ENCODE measurements around the gene CAPN6. TPM values are rescaled to one million over a fixed set of nuclear protein-coding genes. Genes with fewer than 3 reads are reported as not detected.

CAPN6 gene
- total RNA-seq, 1 experiment from 2014 or later = 0.10 TPM

DNA sequence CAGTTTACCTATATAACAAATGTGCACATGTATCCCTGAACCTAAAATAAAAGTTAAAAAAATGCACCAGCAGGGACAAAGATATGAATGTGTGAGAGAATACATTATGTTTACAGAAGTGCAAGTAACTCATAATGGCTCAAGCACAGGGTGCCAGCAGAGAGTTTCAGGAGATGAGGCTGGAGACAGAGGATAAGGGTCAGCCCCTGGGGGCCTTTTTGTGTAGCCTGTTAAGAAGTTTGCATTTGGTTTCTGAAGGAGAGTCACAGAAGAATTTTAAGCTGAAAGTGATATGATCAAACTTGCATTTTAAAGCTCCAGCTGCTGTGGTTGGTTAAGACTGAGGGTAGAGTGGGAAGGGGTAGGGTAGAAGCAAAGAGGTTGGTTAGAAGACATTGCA is 48.6 kb upstream of the CAPN6 start (continued):
- TF ChIP-seq SP1 (IDR thresholded peaks at IDR 0.05; ENCODE audit: low read depth) (no peak), TCF7L2 (IDR thresholded peaks at IDR 0.05; ENCODE audit: borderline replicate concordance, extremely low read depth, insufficient read depth, insufficient read length) (no peak), ELF1 (IDR thresholded peaks at IDR 0.05; ENCODE audit: borderline replicate concordance, low read depth) (no peak), RAD21 (IDR thresholded peaks at IDR 0.05; ENCODE audit: low read depth) (no peak), FOSL1 (IDR thresholded peaks at IDR 0.05; ENCODE audit: low read depth) (no peak), JUND (IDR thresholded peaks at IDR 0.05) (no peak)
- TF ChIP-seq, protein P1, sequence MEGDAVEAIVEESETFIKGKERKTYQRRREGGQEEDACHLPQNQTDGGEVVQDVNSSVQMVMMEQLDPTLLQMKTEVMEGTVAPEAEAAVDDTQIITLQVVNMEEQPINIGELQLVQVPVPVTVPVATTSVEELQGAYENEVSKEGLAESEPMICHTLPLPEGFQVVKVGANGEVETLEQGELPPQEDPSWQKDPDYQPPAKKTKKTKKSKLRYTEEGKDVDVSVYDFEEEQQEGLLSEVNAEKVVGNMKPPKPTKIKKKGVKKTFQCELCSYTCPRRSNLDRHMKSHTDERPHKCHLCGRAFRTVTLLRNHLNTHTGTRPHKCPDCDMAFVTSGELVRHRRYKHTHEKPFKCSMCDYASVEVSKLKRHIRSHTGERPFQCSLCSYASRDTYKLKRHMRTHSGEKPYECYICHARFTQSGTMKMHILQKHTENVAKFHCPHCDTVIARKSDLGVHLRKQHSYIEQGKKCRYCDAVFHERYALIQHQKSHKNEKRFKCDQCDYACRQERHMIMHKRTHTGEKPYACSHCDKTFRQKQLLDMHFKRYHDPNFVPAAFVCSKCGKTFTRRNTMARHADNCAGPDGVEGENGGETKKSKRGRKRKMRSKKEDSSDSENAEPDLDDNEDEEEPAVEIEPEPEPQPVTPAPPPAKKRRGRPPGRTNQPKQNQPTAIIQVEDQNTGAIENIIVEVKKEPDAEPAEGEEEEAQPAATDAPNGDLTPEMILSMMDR (IDR thresholded peaks at IDR 0.05 in 2 of 3, conservative IDR thresholded peaks at IDR 0.05 in 1 of 3; ENCODE audit: borderline replicate concordance in 1 of 3, insufficient read depth in 1 of 3, low read depth in 2 of 3, low read length in 2 of 3) = no peak

DNA sequence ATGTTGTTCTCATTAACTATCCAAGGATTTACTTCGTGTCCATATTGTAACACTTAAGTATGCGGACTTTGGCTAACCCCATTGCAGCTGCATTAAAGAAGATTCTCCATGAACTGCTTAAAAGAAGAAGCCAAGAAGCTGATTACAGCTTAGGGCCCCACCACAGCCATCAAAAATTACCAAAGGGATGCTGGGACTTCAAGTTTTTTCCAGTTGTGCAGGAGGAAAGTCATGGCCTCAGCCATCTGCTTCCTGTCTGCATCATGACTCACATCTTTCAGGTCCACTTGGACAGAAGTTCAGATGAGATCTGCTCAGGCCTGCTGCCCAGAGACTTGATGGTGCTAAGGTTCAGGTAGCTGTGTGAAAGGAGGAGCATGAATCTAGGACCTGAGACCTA is 38.8 kb upstream of the CAPN6 start:
- DNase-seq (ENCODE audit: low read depth, low spot score) = no peak
- Histone ChIP-seq H3K36me3 (ENCODE audit: control insufficient read depth in 1 of 2, insufficient read depth in 2 of 2, low read length in 2 of 2) (no peaks in the 10 kb centered on the region), H2AFZ (ENCODE audit: low read depth, low read length, poor library complexity, severe bottlenecking) (no peak overlapping the region), H3K4me2 (ENCODE audit: low read length) (no peak overlapping the region), H3K9me2 (ENCODE audit: insufficient read depth) (no peaks in the 10 kb centered on the region), H3K4me3 (replicated peaks in 1 of 2; ENCODE audit: low read depth in 1 of 2, low read length in 2 of 2) (no peak overlapping the region), H4K20me1 (ENCODE audit: insufficient read depth) (no peaks in the 10 kb centered on the region), H3K9ac (ENCODE audit: low read length) (no peak overlapping the region), H3K9me3 (ENCODE audit: control insufficient read depth in 1 of 2, insufficient read depth in 1 of 2, low read depth in 1 of 2, low read length in 2 of 2) (no peaks in the 10 kb centered on the region), H3K4me1 (ENCODE audit: control insufficient read depth in 1 of 2, insufficient read depth in 2 of 2, low read length in 2 of 2) (no peaks in the 10 kb centered on the region), H3K79me2 (ENCODE audit: insufficient read depth, low read length) (no peaks in the 10 kb centered on the region), H3K27ac (ENCODE audit: low read depth, low read length) (no peak overlapping the region), H3K27me3 (ENCODE audit: insufficient read depth, low read length) (no peaks in the 10 kb centered on the region)
- ChIA-PET RAD21 (ENCODE audit: low non-redundant PET in 1 of 2, low total read pairs in 2 of 2, uncharacterized antibody in 2 of 2, unreplicated experiment in 2 of 2) (no interaction called here), POLR2A (no interaction called here), CTCF (no interaction called here)
- no TSS peak for BruUV-seq (replicated peaks)
- ATAC-seq = no peak
- intact Hi-C loops (cut with micrococcal nuclease) = no loop called here
- TF ChIP-seq RAD21 (IDR thresholded peaks at IDR 0.05; ENCODE audit: low read depth) = no peak
- TF ChIP-seq EGR1 (IDR thresholded peaks at IDR 0.05; ENCODE audit: low read depth) = no peak
- TF ChIP-seq ZNF274 (IDR thresholded peaks at IDR 0.05; ENCODE audit: low read depth, low read length) = no peak
- TF ChIP-seq, protein P1 (IDR thresholded peaks at IDR 0.05 in 2 of 3, conservative IDR thresholded peaks at IDR 0.05 in 1 of 3; ENCODE audit: borderline replicate concordance in 1 of 3, insufficient read depth in 1 of 3, low read depth in 2 of 3, low read length in 2 of 3) = no peak
- TF ChIP-seq TCF7L2 (IDR thresholded peaks at IDR 0.05; ENCODE audit: borderline replicate concordance, extremely low read depth, insufficient read depth, insufficient read length) = no peak
- TF ChIP-seq ELF1 (IDR thresholded peaks at IDR 0.05; ENCODE audit: borderline replicate concordance, low read depth) = no peak
- TF ChIP-seq POLR2AphosphoS5 (IDR thresholded peaks at IDR 0.05; ENCODE audit: low read depth, low read length) = no peak
- TF ChIP-seq EZH2phosphoT487 (IDR thresholded peaks at IDR 0.05; ENCODE audit: borderline replicate concordance) = no peak
- no peak for TF ChIP-seq CBX3 (IDR thresholded peaks at IDR 0.05; ENCODE audit: low read depth)
- TF ChIP-seq, protein P2, sequence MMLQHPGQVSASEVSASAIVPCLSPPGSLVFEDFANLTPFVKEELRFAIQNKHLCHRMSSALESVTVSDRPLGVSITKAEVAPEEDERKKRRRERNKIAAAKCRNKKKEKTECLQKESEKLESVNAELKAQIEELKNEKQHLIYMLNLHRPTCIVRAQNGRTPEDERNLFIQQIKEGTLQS (IDR thresholded peaks at IDR 0.05) = no peak
- TF ChIP-seq, protein P3, sequence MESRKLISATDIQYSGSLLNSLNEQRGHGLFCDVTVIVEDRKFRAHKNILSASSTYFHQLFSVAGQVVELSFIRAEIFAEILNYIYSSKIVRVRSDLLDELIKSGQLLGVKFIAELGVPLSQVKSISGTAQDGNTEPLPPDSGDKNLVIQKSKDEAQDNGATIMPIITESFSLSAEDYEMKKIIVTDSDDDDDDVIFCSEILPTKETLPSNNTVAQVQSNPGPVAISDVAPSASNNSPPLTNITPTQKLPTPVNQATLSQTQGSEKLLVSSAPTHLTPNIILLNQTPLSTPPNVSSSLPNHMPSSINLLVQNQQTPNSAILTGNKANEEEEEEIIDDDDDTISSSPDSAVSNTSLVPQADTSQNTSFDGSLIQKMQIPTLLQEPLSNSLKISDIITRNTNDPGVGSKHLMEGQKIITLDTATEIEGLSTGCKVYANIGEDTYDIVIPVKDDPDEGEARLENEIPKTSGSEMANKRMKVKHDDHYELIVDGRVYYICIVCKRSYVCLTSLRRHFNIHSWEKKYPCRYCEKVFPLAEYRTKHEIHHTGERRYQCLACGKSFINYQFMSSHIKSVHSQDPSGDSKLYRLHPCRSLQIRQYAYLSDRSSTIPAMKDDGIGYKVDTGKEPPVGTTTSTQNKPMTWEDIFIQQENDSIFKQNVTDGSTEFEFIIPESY (IDR thresholded peaks at IDR 0.05; ENCODE audit: extremely low read depth, insufficient replicate concordance, low read length) = no peak
- no peak for TF ChIP-seq YY1 (IDR thresholded peaks at IDR 0.05; ENCODE audit: extremely low read depth, insufficient replicate concordance, low read depth, low read length)
- TF ChIP-seq SP1 (IDR thresholded peaks at IDR 0.05; ENCODE audit: low read depth) = no peak
- no peak for TF ChIP-seq EZH2 (IDR thresholded peaks at IDR 0.05)
- no peak for TF ChIP-seq POLR2A (IDR thresholded peaks at IDR 0.05; ENCODE audit: borderline replicate concordance, extremely low read depth, insufficient read depth, insufficient read length)
- no peak for TF ChIP-seq CEBPB (IDR thresholded peaks at IDR 0.05; ENCODE audit: low read depth)
